ENCODE results near the gene SLC35E4. TPM values are rescaled to one million over a fixed set of nuclear protein-coding genes. Genes with fewer than 3 reads are reported as not detected.

The SLC35E4 gene
- total and polyA plus RNA-seq, 9 of the 15 experiments (the other 6 are each of a cell fraction or from before 2014, with no cell fraction given) = 0.06 to 2.3 (median 0.86) TPM; not detected in 1

GRCh38 chr22:30612789-30613188 lies 22.8 kb upstream of the SLC35E4 start:
- no TSS peak for BruUV-seq (replicated peaks)
- Histone ChIP-seq H3K27ac (ENCODE audit: extremely low read depth, low read depth, low read length) (no peak overlapping the region), H3K27me3 (ENCODE audit: control insufficient read depth in 2 of 2, insufficient read depth in 2 of 2, low read length in 2 of 2) (no peaks in the 10 kb centered on the region), H3K4me2 (ENCODE audit: insufficient read depth, low read length) (no peak overlapping the region), H3K79me2 (ENCODE audit: control insufficient read depth, insufficient read depth, low read length) (no peaks in the 10 kb centered on the region), H3K9me1 (ENCODE audit: control insufficient read depth, insufficient read depth, low read length) (no peaks in the 10 kb centered on the region), H4K20me1 (replicated peaks; ENCODE audit: control insufficient read depth, insufficient read depth, low read length) (no peaks in the 10 kb centered on the region), H3K4me1 (replicated peaks in 1 of 2; ENCODE audit: control insufficient read depth in 2 of 2, insufficient read depth in 2 of 2, low read length in 2 of 2) (peaks cover 12 to 23% of the 10 kb centered on the region in 2 experiments), H2AFZ (ENCODE audit: low read depth, low read length) (no peak overlapping the region), H3K36me3 (ENCODE audit: control insufficient read depth, insufficient read depth, low read length) (no peaks in the 10 kb centered on the region), H3K4me3 (no peak overlapping the region), H3K9me3 (replicated peaks; ENCODE audit: control insufficient read depth, insufficient read depth, low read depth, low read length) (no peaks in the 10 kb centered on the region), H3K9ac (ENCODE audit: insufficient read depth in 1 of 2, low read depth in 2 of 2, low read length in 2 of 2) (no peak overlapping the region)
- FAIRE-seq = no peak
- POLR2A ChIA-PET = no interaction called here
- TF ChIP-seq CTCF (IDR thresholded peaks at IDR 0.05 in 2 of 3, conservative IDR thresholded peaks at IDR 0.05 in 1 of 3; ENCODE audit: insufficient read depth in 2 of 3, low read depth in 1 of 3, low read length in 3 of 3) = peak in 1 of 3 experiments; percentile 24; a peak in 1 of 6 replicates
- no peak for TF ChIP-seq MYC (IDR thresholded peaks at IDR 0.05; ENCODE audit: low read depth, low read length)
- no peak for TF ChIP-seq MYC (CRISPR knock-in tag; IDR thresholded peaks at IDR 0.05; ENCODE audit: borderline replicate concordance, low read depth)
- CTCF ChIA-PET (ENCODE audit: low intra/inter-chr PET ratio) = no interaction called here
- intact Hi-C loops (cut with micrococcal nuclease) = no loop called here
- in situ Hi-C loops (cut with MboI) = no loop called here
- peak in 1 of 4 experiments; percentile 13 for DNase-seq (ENCODE audit: extremely low read depth in 1 of 4, low spot score in 3 of 4)
- no peak for ATAC-seq
- 82% methylated on average over 5 of the region's 8 CpGs for WGBS (ENCODE audit: insufficient coverage, low coverage, missing lambda C conversion rate)

- no TSS peak for BruUV-seq (replicated peaks)
- H4K20me1 ChIP-seq (replicated peaks; ENCODE audit: control insufficient read depth, insufficient read depth, low read length) = no peaks in the 10 kb centered on the region
- no peak for ATAC-seq
- no peak overlapping the region for H2AFZ ChIP-seq (ENCODE audit: low read depth, low read length)
- no peak for FAIRE-seq
- intact Hi-C loops (cut with micrococcal nuclease) (no loop called here), in situ Hi-C loops (cut with MboI) (no loop called here)
- H3K36me3 ChIP-seq (ENCODE audit: control insufficient read depth, insufficient read depth, low read length) = no peaks in the 10 kb centered on the region
- no peaks in the 10 kb centered on the region for H3K9me1 ChIP-seq (ENCODE audit: control insufficient read depth, insufficient read depth, low read length)
- 39% methylated on average over 2 of the region's 7 CpGs for WGBS (ENCODE audit: insufficient coverage, low coverage, missing lambda C conversion rate)
- H3K9ac ChIP-seq (ENCODE audit: insufficient read depth in 1 of 2, low read depth in 2 of 2, low read length in 2 of 2) = no peak overlapping the region
- ChIA-PET CTCF (ENCODE audit: low intra/inter-chr PET ratio) (no interaction called here), POLR2A (no interaction called here)
- H3K27me3 ChIP-seq (ENCODE audit: control insufficient read depth in 2 of 2, insufficient read depth in 2 of 2, low read length in 2 of 2) = no peaks in the 10 kb centered on the region
- no peaks in the 10 kb centered on the region for H3K9me3 ChIP-seq (replicated peaks; ENCODE audit: control insufficient read depth, insufficient read depth, low read depth, low read length)
- no peaks in the 10 kb centered on the region for H3K79me2 ChIP-seq (ENCODE audit: control insufficient read depth, insufficient read depth, low read length)
- H3K4me2 ChIP-seq (ENCODE audit: insufficient read depth, low read length) = no peak overlapping the region
- H3K4me3 ChIP-seq = no peak overlapping the region
- no peak for DNase-seq (ENCODE audit: extremely low read depth in 1 of 4, low spot score in 3 of 4)
- H3K4me1 ChIP-seq (replicated peaks in 1 of 2; ENCODE audit: control insufficient read depth in 2 of 2, insufficient read depth in 2 of 2, low read length in 2 of 2) = peaks cover 3 to 9% of the 10 kb centered on the region in 2 experiments; a peak in 4 of 5 replicates
- no peak overlapping the region for H3K27ac ChIP-seq (ENCODE audit: extremely low read depth, low read depth, low read length)
- TF ChIP-seq MCM2 (IDR thresholded peaks at IDR 0.05; ENCODE audit: low read depth) = no peak
- TF ChIP-seq CHCHD3 (CRISPR knock-in tag; IDR thresholded peaks at IDR 0.05) = no peak
- TF ChIP-seq SRSF7 (optimal IDR thresholded peaks at IDR 0.05; ENCODE audit: low read depth, low read length) = no peak
- no peak for TF ChIP-seq STAT5A (IDR thresholded peaks at IDR 0.05; ENCODE audit: borderline replicate concordance, low read length)
- TF ChIP-seq HSF4 (CRISPR knock-in tag; IDR thresholded peaks at IDR 0.05; ENCODE audit: borderline replicate concordance) = no peak
- no peak for TF ChIP-seq THRB (CRISPR knock-in tag; conservative IDR thresholded peaks at IDR 0.05)
- no peak for TF ChIP-seq POLR3G (IDR thresholded peaks at IDR 0.05; ENCODE audit: extremely low read depth, insufficient read length, insufficient replicate concordance)
- no peak for TF ChIP-seq ZNF695 (CRISPR knock-in tag; IDR thresholded peaks at IDR 0.05)
- TF ChIP-seq STAG1 (CRISPR knock-in tag; IDR thresholded peaks at IDR 0.05; ENCODE audit: borderline replicate concordance) = no peak
- no peak for TF ChIP-seq CBX5 (IDR thresholded peaks at IDR 0.05; ENCODE audit: borderline replicate concordance, low read depth)
These were observed 21.3 kb upstream of the SLC35E4 start for GRCh38 chr22:30614268-30614667.
